Stimulated activated CD8-positive, alpha-beta memory T cell treated with anti-CD3 and anti-CD28 coated beads, Interleukin-7, amount 100 ng/mL, for 48 hours (primary cell): ENCODE data around the gene TXNDC17.
"Not testable (repeated sequence)": the region's sequence is repeated elsewhere in the genome, so short reads cannot be mapped to it uniquely, and the experiment has no call there.

Experiments
- DNase-seq, 2 donors: peaks; one replicate each; pipeline ENCODE4 v3.0.0-alpha.2; 2020; ENCODE audit warnings: low read depth in 1 of 2; ENCODE audit errors: extremely low read depth in 1 of 2

The TXNDC17 gene

GRCh38 chr17:6682339-6682738 is 41.5 kb downstream of the TXNDC17 start:
- DNase-seq: no peak

GRCh38 chr17:6683081-6683684 is 42.3 kb downstream of the TXNDC17 start:
- no peak for DNase-seq

DNA sequence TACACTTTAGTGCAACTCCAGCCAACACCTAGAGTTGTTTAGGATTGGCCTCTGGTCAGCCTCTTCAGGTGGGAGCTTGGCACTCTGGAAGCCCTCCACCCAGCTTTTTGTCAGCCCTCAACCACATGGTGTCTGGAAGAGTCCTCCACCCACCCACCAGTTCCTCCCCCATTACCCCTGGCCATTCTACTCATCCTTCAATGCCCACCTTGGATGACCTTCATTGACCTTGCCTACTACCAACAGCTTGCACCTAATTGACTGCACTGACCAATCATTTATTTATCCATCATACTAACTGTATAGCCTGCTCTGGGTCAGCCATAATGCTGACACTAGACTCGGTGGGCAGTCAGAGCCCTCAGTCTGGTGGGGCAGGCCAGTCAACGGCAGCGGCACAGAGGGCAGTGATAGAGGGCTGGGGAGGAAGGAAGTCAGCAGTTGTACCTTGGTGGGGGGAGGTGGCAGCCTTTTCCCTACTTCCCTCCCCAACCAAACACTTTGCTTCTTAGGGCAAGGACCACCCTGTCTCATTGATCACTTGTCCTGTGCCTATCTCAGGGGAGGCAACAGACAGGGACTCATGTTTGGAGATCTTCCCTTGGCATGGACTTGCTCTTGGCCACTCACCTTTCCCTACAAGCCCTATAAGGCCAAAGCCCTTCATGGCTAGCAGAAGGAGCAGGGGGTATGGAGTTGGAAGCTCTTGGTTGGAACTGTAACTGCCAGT is 43.0 kb downstream of the TXNDC17 start:
- DNase-seq: no peak

DNA sequence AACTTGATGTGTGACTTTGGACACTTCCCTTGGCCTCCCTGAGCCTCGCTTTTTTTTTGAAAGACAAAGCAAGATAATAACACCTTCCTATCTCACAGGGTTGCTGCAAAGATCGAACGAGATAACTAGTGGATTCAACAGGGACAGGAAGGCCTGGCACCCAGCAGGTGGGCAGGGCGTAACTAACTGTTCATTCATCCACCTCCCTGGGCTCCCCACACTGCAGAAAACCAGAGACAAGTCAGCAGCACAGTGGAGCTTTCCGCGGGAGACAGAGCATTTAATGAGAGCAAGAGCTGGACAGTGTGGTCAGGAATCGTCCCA is 43.6 kb downstream of the TXNDC17 start:
- no peak for DNase-seq

GRCh38 chr17:6684881-6685767 is 44.3 kb downstream of the TXNDC17 start:
- no peak for DNase-seq

DNA sequence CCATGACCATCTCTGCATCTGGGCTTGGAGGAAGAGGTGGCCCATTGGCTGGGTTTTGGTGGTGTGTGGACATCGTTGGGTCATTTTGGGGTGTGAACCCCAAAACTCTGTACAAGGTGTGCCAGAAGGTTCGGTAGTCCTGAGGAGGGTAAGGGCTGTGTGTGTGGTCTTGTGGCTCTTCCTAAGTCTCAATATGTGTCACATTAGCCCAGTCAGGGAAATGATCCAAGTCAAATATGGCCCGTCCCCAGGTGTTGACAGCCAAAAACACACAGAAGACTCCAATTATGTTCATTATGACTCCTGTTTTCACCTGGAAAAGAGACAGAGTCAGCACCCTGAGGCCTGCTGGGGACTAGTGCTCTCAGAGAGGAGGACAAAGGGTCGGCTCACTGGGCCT is 45.2 kb downstream of the TXNDC17 start:
- DNase-seq: no peak

DNA sequence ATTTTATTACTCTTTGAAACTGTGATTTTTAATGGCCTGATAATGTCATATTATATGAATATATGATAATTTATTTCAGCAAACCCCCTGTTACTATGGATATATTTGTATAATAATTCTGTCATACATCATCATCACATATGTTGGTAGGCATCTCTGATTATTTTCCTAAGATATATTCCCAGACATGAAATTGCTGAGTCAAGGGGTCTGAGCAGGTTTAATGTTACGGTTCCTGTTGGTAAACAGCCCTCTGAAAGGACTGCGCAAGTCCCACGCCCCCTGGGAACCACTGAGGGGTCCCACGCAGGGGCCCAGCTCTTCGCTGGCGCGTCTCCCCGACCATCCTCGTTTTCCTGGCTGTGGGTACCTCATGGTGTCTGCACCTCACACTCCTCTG is 48.1 kb downstream of the TXNDC17 start:
- no peak for DNase-seq

GRCh38 chr17:6690641-6691040 is 49.8 kb downstream of the TXNDC17 start:
- DNase-seq: no peak

DNA sequence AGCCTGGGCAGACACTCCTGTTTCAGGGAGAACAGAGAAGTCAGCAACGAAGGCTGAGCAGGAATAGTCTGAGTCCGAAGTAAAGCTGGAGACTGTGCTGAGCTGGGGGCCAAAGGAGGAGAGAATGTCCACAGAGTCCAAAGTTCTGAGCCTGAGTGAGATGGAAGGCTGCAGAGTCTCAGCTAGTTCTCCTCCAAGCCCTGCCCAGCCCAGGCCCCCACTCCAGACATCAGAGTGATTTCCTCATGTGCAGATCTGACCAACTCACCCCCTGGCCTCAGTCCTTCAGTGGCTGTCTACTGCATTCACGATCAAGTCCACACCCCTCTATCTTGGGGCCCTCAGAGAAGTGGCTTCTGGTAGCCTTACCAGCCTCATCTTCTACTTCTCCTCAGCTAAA is 50.7 kb downstream of the TXNDC17 start:
- no peak for DNase-seq

GRCh38 chr17:6691958-6692357 is 51.1 kb downstream of the TXNDC17 start:
- DNase-seq: not testable (repeated sequence)
